Testis (tissue), 3 donors: ENCODE results near the gene COL4A6. TPM values are rescaled to one million over a fixed set of nuclear protein-coding genes. Genes with fewer than 3 reads are reported as not detected.

Experiments used
- DNase-seq: peaks from one replicate; pipeline ENCODE4 v3.0.0-alpha.2; 2019
- H3K27ac ChIP-seq, 2 donors: fragments of 200-600 bp; sonication (generic); one replicate each; pipeline ENCODE4 v1.5.1; 2019
- H3K27me3 ChIP-seq: fragments of 200-600 bp; sonication (generic); one replicate; pipeline ENCODE4 v1.5.1; 2019
- H3K36me3 ChIP-seq: fragments of 200-600 bp; sonication (generic); one replicate; pipeline ENCODE4 v1.5.1; 2017; ENCODE audit warnings: low read depth; ENCODE audit errors: missing control alignments
- H3K4me1 ChIP-seq: fragments of 200-600 bp; sonication (generic); one replicate; pipeline ENCODE4 v1.5.1; 2019
- H3K4me3 ChIP-seq, 2 donors: fragments of 200-600 bp; sonication (generic); one replicate each; pipeline ENCODE4 v1.5.1; 2017 to 2019
- H3K9me3 ChIP-seq: fragments of 200-600 bp; sonication (generic); one replicate; pipeline ENCODE4 v1.5.1; 2017
- CTCF ChIP-seq, 3 experiments: fragments of 450-650 bp in 2 of 3; fragments of 200-600 bp in 1 of 3; sonication (generic) in 1 of 3; IDR thresholded peaks; one replicate each; pipeline ENCODE4 v1.5.1; 2016 to 2019; ENCODE audit warnings: antibody characterized with exemption in 3 of 3, mild to moderate bottlenecking in 2 of 3, moderate library complexity in 1 of 3
- POLR2A ChIP-seq: fragments of 450-650 bp; IDR thresholded peaks from one replicate; pipeline ENCODE4 v1.6.1; 2017; ENCODE audit warnings: antibody characterized with exemption, mild to moderate bottlenecking, moderate library complexity
- WGBS, 2 donors: methylation state at CpG; one replicate each; pipeline ENCODE4 v1.1.5; 2018; 5-methylcytosine and 5-hydroxymethylcytosine counted together
- intact Hi-C: fragments of 100-400 bp; cut with DNase I; formaldehyde crosslinking; loops from one replicate; pipeline ENCODE4 v1.15.1; 2023; ENCODE audit warnings: low total_unique reads
- polyA plus RNA-seq: library from polyadenylated mRNA; stranded (reverse); fragments of 350-450 nt; fragmentation: Illumina TruSeq; extraction: RNeasy Lipid Tissue Mini Kit (QIAGEN cat#74804); gene quantifications from one replicate; pipeline ENCODE4 v1.2.3, GENCODE V29; 2014; ENCODE audit warnings: low read depth, low replicate concordance; ENCODE audit not compliant: insufficient read depth
- total RNA-seq, 2 donors: library from RNA; depleted of rRNA; stranded (reverse); fragments of >200 nt; gene quantifications; one replicate each; pipeline ENCODE4 v1.2.3, GENCODE V29; 2016

Gene COL4A6
- total and polyA plus RNA-seq, 3 donors from 2014 or later, result 2.4 to 4.9 (median 3.5) TPM

DNA sequence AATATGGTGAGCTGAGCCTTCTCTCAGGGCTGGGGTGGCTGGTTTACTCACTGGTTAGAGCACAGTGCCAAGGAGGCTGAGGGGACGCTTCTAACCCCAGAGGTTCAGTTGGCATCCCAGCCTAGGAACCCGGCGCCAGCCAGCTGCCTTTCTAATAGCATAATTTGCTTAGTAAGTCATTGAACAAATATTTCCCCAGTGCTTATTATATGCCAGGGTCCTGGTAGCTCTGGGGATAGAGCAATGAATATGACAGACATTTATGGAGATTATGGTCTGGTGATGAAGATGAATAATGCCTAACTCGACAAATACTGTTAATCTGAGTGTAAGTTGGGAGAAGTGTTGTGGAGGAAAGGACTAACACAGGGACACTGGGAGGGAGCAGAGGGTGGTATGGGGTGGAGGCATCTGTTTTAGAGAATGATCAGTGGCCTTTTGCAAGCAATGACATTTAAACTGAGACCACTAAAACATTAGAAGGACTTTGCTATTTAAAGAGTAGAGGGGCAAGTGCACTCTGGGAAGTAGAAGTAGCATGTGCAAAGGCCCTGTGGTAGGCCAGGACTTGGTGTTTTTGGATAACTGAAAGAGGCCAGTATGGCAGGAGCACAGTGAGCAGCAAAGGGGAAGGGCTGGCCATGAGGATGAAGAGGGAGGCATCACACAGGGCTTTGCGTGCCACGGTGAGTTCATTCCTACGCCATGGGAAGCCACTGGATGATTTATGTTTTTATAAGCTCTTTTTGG lies 274.7 kb downstream of the COL4A6 start:
- H3K27ac ChIP-seq, result no peak overlapping the region
- H3K4me1 ChIP-seq, result no peaks in the 10 kb centered on the region
- WGBS, 2 donors, result 81 to 92% methylated on average over 4 to 7 of the region's 7 CpGs

DNA sequence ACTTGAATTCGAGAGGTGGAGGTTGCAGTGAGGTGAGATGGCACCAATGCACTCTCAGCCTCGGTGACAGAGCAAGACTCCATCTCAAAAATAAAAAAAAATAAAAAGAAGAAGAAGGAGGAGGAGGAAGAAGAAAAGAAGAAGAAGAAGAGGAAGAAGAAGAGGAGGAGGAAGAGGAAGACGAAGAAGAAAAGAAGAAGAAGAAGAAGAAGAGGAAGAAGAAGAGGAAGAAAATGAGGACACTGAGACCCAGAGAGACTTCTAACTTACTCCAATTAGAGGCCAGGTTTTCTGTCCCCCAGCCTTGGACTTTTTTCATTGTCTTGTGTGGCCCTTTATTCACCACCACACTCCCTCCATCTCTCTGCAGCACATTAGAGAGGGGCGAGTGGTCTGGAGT lies 276.0 kb downstream of the COL4A6 start:
- 95 to 100% methylated on average over 3 to 4 of the region's 4 CpGs for WGBS, 2 donors
- Histone ChIP-seq H3K9me3 (no peaks in the 10 kb centered on the region), H3K4me1 (no peaks in the 10 kb centered on the region), H3K27me3 (no peaks in the 10 kb centered on the region), H3K27ac (no peak overlapping the region), H3K36me3 (no peaks in the 10 kb centered on the region), H3K4me3 (no peak overlapping the region)
- intact Hi-C loops, result no loop called here
- no peak for DNase-seq
- no peak for TF ChIP-seq POLR2A
- TF ChIP-seq CTCF (IDR thresholded peaks at IDR 0.05), result no peak

More for the DNA sequence above, 274.7 kb downstream of the COL4A6 start:
- TF ChIP-seq CTCF (IDR thresholded peaks at IDR 0.05) (no peak), POLR2A (no peak)
- Histone ChIP-seq H3K27me3 (no peaks in the 10 kb centered on the region), H3K36me3 (no peaks in the 10 kb centered on the region), H3K4me3 (no peak overlapping the region), H3K9me3 (no peaks in the 10 kb centered on the region)
- no peak for DNase-seq
- intact Hi-C loops, result no loop called here

GRCh38 chrX:108160309-108160708 lies 277.9 kb downstream of the COL4A6 start:
- Histone ChIP-seq H3K4me3 (no peak overlapping the region), H3K27me3 (no peaks in the 10 kb centered on the region), H3K9me3 (no peaks in the 10 kb centered on the region), H3K36me3 (no peaks in the 10 kb centered on the region), H3K27ac (no peak overlapping the region), H3K4me1 (no peaks in the 10 kb centered on the region)
- 100% methylated on average over 5 of the region's 5 CpGs; no CpG with 5 or more reads in 1 of the 2 donors for WGBS, 2 donors
- no peak for DNase-seq
- TF ChIP-seq CTCF (IDR thresholded peaks at IDR 0.05), result no peak
- TF ChIP-seq POLR2A, result no peak
- intact Hi-C loops, result no loop called here

- 96 to 99% methylated on average over 7 of the region's 11 CpGs for WGBS, 2 donors
- H3K27ac ChIP-seq, result no peak overlapping the region
- H3K4me3 ChIP-seq, result no peak overlapping the region
- no peaks in the 10 kb centered on the region for H3K4me1 ChIP-seq
- intact Hi-C loops, result no loop called here
- H3K9me3 ChIP-seq, result no peaks in the 10 kb centered on the region
- no peak for TF ChIP-seq POLR2A
- TF ChIP-seq CTCF (IDR thresholded peaks at IDR 0.05), result no peak
- no peaks in the 10 kb centered on the region for H3K27me3 ChIP-seq
- DNase-seq, result no peak
- no peaks in the 10 kb centered on the region for H3K36me3 ChIP-seq
Measured at GRCh38 chrX:108159028-108159670, 279.1 kb downstream of the COL4A6 start.
